Measurements from ENCODE around the gene ACAN. TPM values are rescaled to one million over a fixed set of nuclear protein-coding genes. Genes with fewer than 3 reads are reported as not detected.

ACAN gene
- total RNA-seq, 1 experiment from 2014 or later = 0.50 TPM

- no peak overlapping the region for H2BK5ac ChIP-seq (ENCODE audit: insufficient read length, low read length)
- Mint-ChIP-seq H3K27me3 (ENCODE audit: low read depth) (peaks cover 26% of the 10 kb centered on the region), H3K4me3 (no peak overlapping the region), H3K9me3 (peaks cover 13% of the 10 kb centered on the region in 2 experiments), H3K27ac (no peak overlapping the region), H3K4me1 (no peaks in the 10 kb centered on the region), H3K36me3 (ENCODE audit: insufficient read depth in 1 of 3, low read depth in 3 of 3) (peaks cover 0 to 9% (median 4%) of the 10 kb centered on the region in 3 experiments; a peak in 3 of 7 replicates)
- H2BK15ac ChIP-seq (ENCODE audit: low read depth, low read length) = no peak overlapping the region
- no peaks in the 10 kb centered on the region for H3K4me1 ChIP-seq (ENCODE audit: insufficient read depth, low read length)
- peaks cover 9% of the 10 kb centered on the region for H3K9me3 ChIP-seq (ENCODE audit: control insufficient read depth, low read depth, low read length)
- H3K27ac ChIP-seq (ENCODE audit: insufficient read length, low read depth, low read length) = no peak overlapping the region
- H4K5ac ChIP-seq (ENCODE audit: insufficient read length, low read depth, low read length) = no peak overlapping the region
- no CpG with 5 or more reads among the region's 11 CpGs for WGBS (ENCODE audit: extremely low coverage, insufficient read length, low lambda C conversion rate)
- no peak overlapping the region for H3K4ac ChIP-seq (ENCODE audit: low read depth, low read length)
- H3K18ac ChIP-seq (ENCODE audit: insufficient read length, low read depth, low read length) = no peak overlapping the region
- no peaks in the 10 kb centered on the region for H3K79me2 ChIP-seq (ENCODE audit: insufficient read depth, low read length)
- no peak overlapping the region for H3K14ac ChIP-seq (ENCODE audit: insufficient read depth, low read length)
- H2AK5ac ChIP-seq (ENCODE audit: insufficient read length, low read length) = no peak overlapping the region
- no peak overlapping the region for H3K56ac ChIP-seq (ENCODE audit: insufficient read length, low read depth, low read length)
- H3K23me2 ChIP-seq (ENCODE audit: insufficient read length, low read depth, low read length, poor library complexity, severe bottlenecking) = no peaks in the 10 kb centered on the region
- H3K79me1 ChIP-seq (ENCODE audit: insufficient read depth, low read depth, low read length, poor library complexity, severe bottlenecking) = no peaks in the 10 kb centered on the region
- no peak overlapping the region for H4K91ac ChIP-seq (ENCODE audit: insufficient read length, low read depth, low read length)
- H2BK20ac ChIP-seq (ENCODE audit: low read depth, low read length, poor library complexity, severe bottlenecking) = no peak overlapping the region
- no peak overlapping the region for H3T11ph ChIP-seq (ENCODE audit: low read length)
- H3K23ac ChIP-seq (ENCODE audit: insufficient read length, low read depth, low read length) = no peak overlapping the region
- H4K8ac ChIP-seq (replicated peaks; ENCODE audit: insufficient read length, low read depth, low read length) = no peak overlapping the region
- no peak overlapping the region for H2BK12ac ChIP-seq (ENCODE audit: insufficient read length, low read depth, low read length)
- no peaks in the 10 kb centered on the region for H3K27me3 ChIP-seq (ENCODE audit: insufficient read depth, low read length)
- no peak overlapping the region for H2AFZ ChIP-seq (ENCODE audit: low read length)
- H4K20me1 ChIP-seq (ENCODE audit: control insufficient read depth, insufficient read depth, insufficient read length) = no peaks in the 10 kb centered on the region
- no peak overlapping the region for H3K9ac ChIP-seq (ENCODE audit: extremely low read depth, insufficient read length, low read length)
- TF ChIP-seq CTCF (conservative IDR thresholded peaks at IDR 0.05) = no peak
- H2BK120ac ChIP-seq (ENCODE audit: low read depth, low read length, poor library complexity, severe bottlenecking) = no peak overlapping the region
- DNase-seq = no peak
- H3K4me2 ChIP-seq (ENCODE audit: insufficient read depth, insufficient read length, low read length) = no peak overlapping the region
Observed at GRCh38 chr15:88858934-88859333, 55.7 kb downstream of the ACAN start.
